IMR-90 (cell line): ENCODE measurements around the gene COL18A1. TPM values are rescaled to one million over a fixed set of nuclear protein-coding genes. Genes with fewer than 3 reads are reported as not detected.

Source experiments
- ATAC-seq: fragments of 200-7000 bp; cut with Tn5 transposase; 2 replicates; pipeline ENCODE4 v1.9.1; 2020; ENCODE audit warnings: low read depth, mild to moderate bottlenecking, moderate library complexity
- BruUV-seq: library from RNA; stranded (reverse); fragments of 400-500 nt; replicated peaks from 2 replicates; lab custom pipeline; 2021; lab: Mats Ljungman, UMichigan
- CTCF ChIA-PET: fragments of 300-600 bp; formaldehyde crosslinking; extraction: SDS; loops from one replicate; lab custom pipeline; 2021; ENCODE audit warnings: antibody characterized with exemption; lab: Yijun Ruan, JAX
- POLR2A ChIA-PET: fragments of 300-600 bp; sonication (Branson Sonifier 250); formaldehyde crosslinking; loops from one replicate; lab custom pipeline; 2022; ENCODE audit warnings: antibody characterized with exemption; ENCODE audit not compliant: unreplicated experiment; lab: Charles Lee
- DNase-seq: peaks from one replicate; pipeline ENCODE4 v3.0.0; 2013
- H2AFZ ChIP-seq: replicated peaks from 2 replicates; pipeline ENCODE3; 2013; ENCODE audit warnings: low read length, mild to moderate bottlenecking; ENCODE audit not compliant: poor library complexity
- H2AK5ac ChIP-seq: 2 replicates; pipeline ENCODE4 v1.6.1; 2013; ENCODE audit warnings: low read depth, low read length, inconsistent platforms
- H2AK9ac ChIP-seq: replicated peaks from 2 replicates; pipeline ENCODE3; 2013; ENCODE audit warnings: mild to moderate bottlenecking, low read depth, low read length, moderate library complexity; ENCODE audit not compliant: poor library complexity
- H2BK120ac ChIP-seq: 2 replicates; pipeline ENCODE4 v1.6.1; 2013; ENCODE audit warnings: low read depth, low read length, inconsistent platforms
- H2BK15ac ChIP-seq: 3 replicates; pipeline ENCODE4 v1.6.1; 2013; ENCODE audit warnings: low read depth, low read length, inconsistent platforms
- H2BK20ac ChIP-seq: 2 replicates; pipeline ENCODE4 v1.6.1; 2013; ENCODE audit warnings: low read depth, mild to moderate bottlenecking, inconsistent platforms, low read length, moderate library complexity
- H2BK5ac ChIP-seq: 2 replicates; pipeline ENCODE4 v1.6.1; 2013; ENCODE audit warnings: mild to moderate bottlenecking, low read depth, low read length, inconsistent platforms; ENCODE audit not compliant: poor library complexity, severe bottlenecking
- H3K14ac ChIP-seq: replicated peaks from 2 replicates; pipeline ENCODE4 v1.6.1; 2013; ENCODE audit warnings: low read depth, low read length, inconsistent platforms
- H3K18ac ChIP-seq: 2 replicates; pipeline ENCODE4 v1.6.1; 2013; ENCODE audit warnings: low read depth, low read length, control low read depth
- H3K23ac ChIP-seq: 2 replicates; pipeline ENCODE4 v1.6.1; 2013; ENCODE audit warnings: low read depth, low read length, inconsistent platforms
- H3K27ac ChIP-seq: 2 replicates; pipeline ENCODE4 v1.5.1; 2013; ENCODE audit warnings: mild to moderate bottlenecking, control low read depth, low read length; ENCODE audit not compliant: insufficient read depth
- H3K27me3 ChIP-seq: 2 replicates; pipeline ENCODE4 v1.6.1; 2013; ENCODE audit warnings: low read length; ENCODE audit not compliant: control insufficient read depth, insufficient read depth
- H3K36me3 ChIP-seq: 2 replicates; pipeline ENCODE4 v1.6.1; 2013; ENCODE audit warnings: low read length, mixed read lengths; ENCODE audit not compliant: control insufficient read depth, insufficient read depth
- H3K4ac ChIP-seq: 2 replicates; pipeline ENCODE4 v1.6.1; 2013; ENCODE audit warnings: low read depth, low read length, inconsistent platforms
- H3K4me1 ChIP-seq: 2 replicates; pipeline ENCODE4 v1.6.1; 2013; ENCODE audit warnings: low read length, mixed read lengths; ENCODE audit not compliant: control insufficient read depth, insufficient read depth
- H3K4me2 ChIP-seq: 2 replicates; pipeline ENCODE4 v1.6.1; 2013; ENCODE audit warnings: low read depth, mild to moderate bottlenecking, control low read depth, low read length, moderate library complexity
- H3K4me3 ChIP-seq: 2 replicates; pipeline ENCODE4 v1.5.1; 2013; ENCODE audit warnings: low read depth, mild to moderate bottlenecking, control low read depth, low read length, moderate library complexity; ENCODE audit not compliant: insufficient read depth
- H3K56ac ChIP-seq: 2 replicates; pipeline ENCODE4 v1.6.1; 2013; ENCODE audit warnings: low read length, inconsistent platforms; ENCODE audit not compliant: insufficient read depth; ENCODE audit errors: extremely low read depth
- H3K79me1 ChIP-seq, 2 experiments: 2 replicates each; pipeline ENCODE4 v1.6.1; 2013; ENCODE audit warnings: low read length in 2 of 2, inconsistent platforms in 1 of 2, low read depth in 1 of 2
- H3K9ac ChIP-seq: 2 replicates; pipeline ENCODE4 v1.6.1; 2013; ENCODE audit warnings: low read depth, low read length, control low read depth
- H3K9me1 ChIP-seq: 2 replicates; pipeline ENCODE4 v1.6.1; 2013; ENCODE audit warnings: low read length, inconsistent platforms; ENCODE audit not compliant: insufficient read depth
- H3K9me3 ChIP-seq: 2 replicates; pipeline ENCODE4 v1.6.1; 2013; ENCODE audit warnings: low read length; ENCODE audit not compliant: control insufficient read depth, insufficient read depth
- H4K20me1 ChIP-seq: 2 replicates; pipeline ENCODE4 v1.6.1; 2013; ENCODE audit warnings: low read length, inconsistent platforms; ENCODE audit not compliant: insufficient read depth
- H4K5ac ChIP-seq: 2 replicates; pipeline ENCODE4 v1.6.1; 2013; ENCODE audit warnings: mild to moderate bottlenecking, low read depth, low read length, control low read depth
- H4K8ac ChIP-seq, 2 experiments: 2 replicates each; pipeline ENCODE4 v1.6.1; 2013; ENCODE audit warnings: low read depth in 2 of 2, low read length in 2 of 2, control low read depth in 1 of 2, inconsistent platforms in 1 of 2
- H4K91ac ChIP-seq: 2 replicates; pipeline ENCODE4 v1.6.1; 2013; ENCODE audit warnings: low read depth, low read length, inconsistent platforms; ENCODE audit not compliant: insufficient read depth
- BHLHE40 ChIP-seq: fragments of 150-350 bp; IDR thresholded peaks from 2 replicates; pipeline ENCODE4 v1.6.1; 2016; ENCODE audit warnings: mild to moderate bottlenecking, low read depth, low read length
- CEBPB ChIP-seq: IDR thresholded peaks from 2 replicates; pipeline ENCODE4 v1.6.1; 2012; ENCODE audit warnings: low read depth, low read length, improper control_type of control experiment
- CHD1 ChIP-seq: IDR thresholded peaks from 2 replicates; pipeline ENCODE4 v1.6.1; 2012; ENCODE audit warnings: low read depth, low read length, improper control_type of control experiment
- CTCF ChIP-seq: conservative IDR thresholded peaks from 2 replicates; pipeline ENCODE4 v1.5.1; 2012; ENCODE audit warnings: mild to moderate bottlenecking, low read depth, low read length, improper control_type of control experiment
- ELK1 ChIP-seq: fragments of 150-350 bp; IDR thresholded peaks from 2 replicates; pipeline ENCODE4 v1.6.1; 2016; ENCODE audit warnings: low read depth, mild to moderate bottlenecking, low read length, moderate library complexity, borderline replicate concordance
- FOS ChIP-seq: fragments of 150-350 bp; IDR thresholded peaks from 2 replicates; pipeline ENCODE4 v1.6.1; 2016; ENCODE audit warnings: low read depth, low read length
- MAFK ChIP-seq: IDR thresholded peaks from 2 replicates; pipeline ENCODE4 v1.6.1; 2012; ENCODE audit warnings: low read depth, low read length, improper control_type of control experiment
- MAZ ChIP-seq: IDR thresholded peaks from 2 replicates; pipeline ENCODE4 v1.6.1; 2012; ENCODE audit warnings: low read depth, mild to moderate bottlenecking, low read length, improper control_type of control experiment, moderate library complexity, borderline replicate concordance
- NFE2L2 ChIP-seq: fragments of 150-350 bp; IDR thresholded peaks from 2 replicates; pipeline ENCODE4 v1.6.1; 2016; ENCODE audit warnings: low read depth, mild to moderate bottlenecking, low read length
- POLR2A ChIP-seq: IDR thresholded peaks from 2 replicates; pipeline ENCODE4 v1.6.1; 2012; ENCODE audit warnings: mild to moderate bottlenecking, low read depth, low read length
- RAD21 ChIP-seq: IDR thresholded peaks from 2 replicates; pipeline ENCODE4 v1.6.1; 2012; ENCODE audit warnings: low read length, improper control_type of control experiment
- RCOR1 ChIP-seq: IDR thresholded peaks from 2 replicates; pipeline ENCODE4 v1.6.1; 2012; ENCODE audit warnings: mild to moderate bottlenecking, low read length, improper control_type of control experiment; ENCODE audit not compliant: insufficient replicate concordance
- RFX5 ChIP-seq: IDR thresholded peaks from 2 replicates; pipeline ENCODE4 v1.8.0; 2012; ENCODE audit warnings: low read depth, mild to moderate bottlenecking, low read length, moderate library complexity
- SMC3 ChIP-seq: fragments of 150-350 bp; IDR thresholded peaks from 2 replicates; pipeline ENCODE4 v1.6.1; 2016; ENCODE audit warnings: low read depth, mild to moderate bottlenecking, antibody characterized with exemption, low read length, moderate library complexity
- USF2 ChIP-seq: fragments of 150-350 bp; IDR thresholded peaks from 2 replicates; pipeline ENCODE4 v1.6.1; 2017; ENCODE audit warnings: mild to moderate bottlenecking, antibody characterized with exemption, low read length, low read depth
- WGBS, 2 experiments: methylation state at CpG; one replicate each; pipeline versions ENCODE4 v1.1.5 to v1.1.7; 2013; ENCODE audit warnings: missing lambda C conversion rate in 2 of 2; ENCODE audit not compliant: insufficient read length in 1 of 2; ENCODE audit errors: extremely low coverage in 2 of 2; 5-methylcytosine and 5-hydroxymethylcytosine counted together
- dilution Hi-C: fragments of 300-500 bp; cut with HindIII; formaldehyde crosslinking; loops from one replicate; pipeline ENCODE4 v1.14.3; 2018; ENCODE audit warnings: low sequenced_read_pairs; ENCODE audit not compliant: unreplicated experiment
- in situ Hi-C: fragments of 300-500 bp; cut with MboI; formaldehyde crosslinking; loops from 3 replicates; pipeline ENCODE4 v1.14.3; 2019; ENCODE audit warnings: low sequenced_read_pairs, inconsistent platforms, mixed read lengths
- intact Hi-C: fragments of 100-400 bp; cut with micrococcal nuclease; formaldehyde crosslinking; loops from 2 replicates; pipeline ENCODE4 v1.10.0; 2022
- polyA plus RNA-seq, 3 experiments: library from polyadenylated mRNA; depleted of rRNA; stranded (reverse); fragments of >200 nt; gene quantifications; 2 replicates each; pipeline ENCODE4 v1.2.3, GENCODE V29; 2012; ENCODE audit warnings: low replicate concordance in 1 of 3
- total RNA-seq: library from RNA; depleted of rRNA; stranded (reverse); fragments of >200 nt; gene quantifications from 2 replicates; pipeline ENCODE4 v1.2.3, GENCODE V29; 2012

Gene COL18A1
- total and polyA plus RNA-seq, 2 of the 4 experiments (the other 2 are of a cell fraction): 4.3 to 46.7 TPM

- ChIA-PET POLR2A (no interaction called here), CTCF (no interaction called here)
- Histone ChIP-seq H2AK5ac (peak overlapping the region; percentile 66), H3K9ac (no peak overlapping the region), H3K79me1 (peaks cover 28 to 85% of the 10 kb centered on the region in 2 experiments; a peak in 3 of 4 replicates), H3K56ac (no peak overlapping the region), H3K9me1 (peaks cover 20% of the 10 kb centered on the region), H3K4ac (peak overlapping the region; percentile 68), H3K27ac (peak overlapping the region; percentile 22), H2BK15ac (0 out of 3 replicates have a peak overlapping the region, but pooled peaks have one; percentile 21), H4K5ac (peak overlapping the region; percentile 10; the same call in 1 of the 2 replicates), H4K91ac (peak overlapping the region; percentile 38), H2BK5ac (no peak overlapping the region), H3K36me3 (peaks cover 3% of the 10 kb centered on the region; the same call in 1 of the 2 replicates), H4K20me1 (peaks cover 44% of the 10 kb centered on the region), H3K4me1 (peaks cover 38% of the 10 kb centered on the region), H2BK20ac (peak overlapping the region; percentile 65), H3K23ac (peak overlapping the region; percentile 38; the same call in 1 of the 2 replicates), H3K14ac (peak overlapping the region; percentile 31), H3K18ac (peak overlapping the region; percentile 24), H2AK9ac (peak overlapping the region; percentile 60), H3K4me2 (peak overlapping the region; percentile 23), H3K4me3 (no peak overlapping the region), H3K27me3 (no peaks in the 10 kb centered on the region), H2BK120ac (peak overlapping the region; percentile 52), H4K8ac (peak overlapping the region in 1 of 2 experiments; percentile 48; a peak in 1 of 4 replicates), H3K9me3 (no peaks in the 10 kb centered on the region), H2AFZ (no peak overlapping the region)
- ATAC-seq (peak; percentile 41), DNase-seq (peak; percentile 73)
- in situ Hi-C loops (no loop called here), intact Hi-C loops (no loop called here), dilution Hi-C loops (no loop called here)
- 90% methylated on average over 3 of the region's 16 CpGs; no CpG with 5 or more reads in 1 of the 2 experiments for WGBS, 2 experiments
- no TSS peak for BruUV-seq
- TF ChIP-seq BHLHE40: no peak
- TF ChIP-seq NFE2L2: no peak
- TF ChIP-seq CHD1: no peak
- no peak for TF ChIP-seq RAD21
- no peak for TF ChIP-seq CEBPB
- no peak for TF ChIP-seq RFX5
- TF ChIP-seq MAFK: no peak
- TF ChIP-seq POLR2A: no peak
- no peak for TF ChIP-seq SMC3
- TF ChIP-seq FOS: peak; percentile 38; the same call in 1 of the 2 replicates
- no peak for TF ChIP-seq CTCF
- no peak for TF ChIP-seq RCOR1
- no peak for TF ChIP-seq ELK1
- TF ChIP-seq MAZ: 0 out of 2 replicates have a peak, but pooled peaks have one; percentile 11
- TF ChIP-seq USF2: no peak
These were observed 27.8 kb downstream of the COL18A1 start for GRCh38 chr21:45432575-45433255.
